Measurements from ENCODE around the gene HSD11B1. TPM values are rescaled to one million over a fixed set of nuclear protein-coding genes. Genes with fewer than 3 reads are reported as not detected.
A peak's percentile ranks its signal among the peaks of the same experiment; 100 is the strongest.

HSD11B1 gene
- total and polyA plus RNA-seq, 4 donors = 0.09 to 488 (median 304) TPM

DNA sequence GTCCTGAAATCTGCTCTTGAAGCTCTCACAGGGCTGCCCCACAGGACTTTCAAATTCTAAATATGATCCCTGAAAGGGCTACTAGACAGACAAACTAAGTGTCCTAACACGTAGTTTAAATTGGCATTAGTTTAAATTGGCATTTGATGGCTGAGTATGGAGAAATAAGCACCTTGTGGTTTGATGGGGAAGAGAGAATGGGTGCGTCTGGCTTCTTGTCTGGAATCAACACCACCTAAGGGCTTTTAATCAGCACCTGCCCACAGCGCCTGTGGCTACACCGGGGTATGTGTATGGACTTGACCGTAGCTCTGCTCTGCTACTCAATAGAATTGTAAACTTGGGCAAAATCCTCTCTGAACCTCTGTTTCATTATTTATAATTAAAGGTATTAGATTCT, 46.7 kb upstream of the HSD11B1 start:
- Histone ChIP-seq H3K9ac (ENCODE audit: low read depth in 1 of 2, low read length in 2 of 2) (no peak overlapping the region), H3K27me3 (ENCODE audit: control insufficient read depth in 4 of 4, insufficient read depth in 4 of 4, low read length in 3 of 4) (no peaks in the 10 kb centered on the region), H3K9me3 (ENCODE audit: control insufficient read depth in 4 of 4, low read length in 3 of 4) (no peaks in the 10 kb centered on the region), H3K36me3 (ENCODE audit: control insufficient read depth in 4 of 4, insufficient read depth in 3 of 4, low read depth in 1 of 4, low read length in 3 of 4) (no peaks in the 10 kb centered on the region), H3K27ac (ENCODE audit: low read depth in 1 of 2, low read length in 2 of 2) (peak overlapping the region; percentile 28 to 52), H3K4me1 (ENCODE audit: control insufficient read depth in 4 of 4, insufficient read depth in 4 of 4, low read length in 3 of 4) (peaks cover 36 to 73% (median 69%) of the 10 kb centered on the region in 4 donors), H3K4me3 (ENCODE audit: low read depth in 1 of 3, low read length in 3 of 3) (no peak overlapping the region)
- WGBS = 66% methylated on average over 5 of the region's 5 CpGs
- no peak for DNase-seq (ENCODE audit: low spot score)
- TF ChIP-seq FOXA2 (IDR thresholded peaks at IDR 0.05) = no peak
- TF ChIP-seq HNF4A (conservative IDR thresholded peaks at IDR 0.05) = peak in 1 of 2 donors; percentile 2
- TF ChIP-seq TAF1 (conservative IDR thresholded peaks at IDR 0.05) = no peak
- no peak for TF ChIP-seq EGR1 (IDR thresholded peaks at IDR 0.05; ENCODE audit: low read depth in 2 of 2)
- TF ChIP-seq, protein P1, sequence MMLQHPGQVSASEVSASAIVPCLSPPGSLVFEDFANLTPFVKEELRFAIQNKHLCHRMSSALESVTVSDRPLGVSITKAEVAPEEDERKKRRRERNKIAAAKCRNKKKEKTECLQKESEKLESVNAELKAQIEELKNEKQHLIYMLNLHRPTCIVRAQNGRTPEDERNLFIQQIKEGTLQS (IDR thresholded peaks at IDR 0.05) = no peak
- no peak for TF ChIP-seq JUND (IDR thresholded peaks at IDR 0.05)
- TF ChIP-seq RAD21 (IDR thresholded peaks at IDR 0.05) = no peak
- no peak for TF ChIP-seq YY1 (IDR thresholded peaks at IDR 0.05)

DNA sequence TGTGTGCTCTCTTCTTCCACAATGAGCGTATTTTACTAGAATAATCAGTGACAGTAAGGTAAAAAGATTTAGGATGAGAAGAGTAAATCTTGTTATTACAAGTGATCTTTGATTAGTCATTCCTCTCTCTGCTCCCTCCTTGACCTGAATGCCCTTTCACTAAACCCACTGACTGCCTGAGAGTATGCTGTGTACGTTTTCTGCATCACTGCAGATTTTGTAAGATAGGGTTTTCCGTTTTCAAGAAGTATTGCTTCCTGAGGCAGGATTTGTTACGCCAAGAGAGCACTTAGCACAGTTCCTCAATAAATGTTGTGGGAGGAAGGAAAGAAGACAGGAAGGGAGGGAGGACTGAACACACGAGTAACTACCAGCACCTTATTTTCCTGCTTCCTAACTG, 44.7 kb upstream of the HSD11B1 start:
- DNase-seq (ENCODE audit: low spot score) = no peak
- Histone ChIP-seq H3K4me1 (ENCODE audit: control insufficient read depth in 4 of 4, insufficient read depth in 4 of 4, low read length in 3 of 4) (peaks cover 33 to 73% (median 65%) of the 10 kb centered on the region in 4 donors), H3K9me3 (ENCODE audit: control insufficient read depth in 4 of 4, low read length in 3 of 4) (no peaks in the 10 kb centered on the region), H3K27ac (ENCODE audit: low read depth in 1 of 2, low read length in 2 of 2) (no peak overlapping the region), H3K9ac (ENCODE audit: low read depth in 1 of 2, low read length in 2 of 2) (no peak overlapping the region), H3K36me3 (ENCODE audit: control insufficient read depth in 4 of 4, insufficient read depth in 3 of 4, low read depth in 1 of 4, low read length in 3 of 4) (no peaks in the 10 kb centered on the region), H3K27me3 (ENCODE audit: control insufficient read depth in 4 of 4, insufficient read depth in 4 of 4, low read length in 3 of 4) (no peaks in the 10 kb centered on the region), H3K4me3 (ENCODE audit: low read depth in 1 of 3, low read length in 3 of 3) (no peak overlapping the region)
- TF ChIP-seq, protein P2, sequence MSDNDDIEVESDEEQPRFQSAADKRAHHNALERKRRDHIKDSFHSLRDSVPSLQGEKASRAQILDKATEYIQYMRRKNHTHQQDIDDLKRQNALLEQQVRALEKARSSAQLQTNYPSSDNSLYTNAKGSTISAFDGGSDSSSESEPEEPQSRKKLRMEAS (IDR thresholded peaks at IDR 0.05) = peak; percentile 52
- TF ChIP-seq, protein P3, sequence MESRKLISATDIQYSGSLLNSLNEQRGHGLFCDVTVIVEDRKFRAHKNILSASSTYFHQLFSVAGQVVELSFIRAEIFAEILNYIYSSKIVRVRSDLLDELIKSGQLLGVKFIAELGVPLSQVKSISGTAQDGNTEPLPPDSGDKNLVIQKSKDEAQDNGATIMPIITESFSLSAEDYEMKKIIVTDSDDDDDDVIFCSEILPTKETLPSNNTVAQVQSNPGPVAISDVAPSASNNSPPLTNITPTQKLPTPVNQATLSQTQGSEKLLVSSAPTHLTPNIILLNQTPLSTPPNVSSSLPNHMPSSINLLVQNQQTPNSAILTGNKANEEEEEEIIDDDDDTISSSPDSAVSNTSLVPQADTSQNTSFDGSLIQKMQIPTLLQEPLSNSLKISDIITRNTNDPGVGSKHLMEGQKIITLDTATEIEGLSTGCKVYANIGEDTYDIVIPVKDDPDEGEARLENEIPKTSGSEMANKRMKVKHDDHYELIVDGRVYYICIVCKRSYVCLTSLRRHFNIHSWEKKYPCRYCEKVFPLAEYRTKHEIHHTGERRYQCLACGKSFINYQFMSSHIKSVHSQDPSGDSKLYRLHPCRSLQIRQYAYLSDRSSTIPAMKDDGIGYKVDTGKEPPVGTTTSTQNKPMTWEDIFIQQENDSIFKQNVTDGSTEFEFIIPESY (IDR thresholded peaks at IDR 0.05) = no peak
- no peak for TF ChIP-seq YY1 (IDR thresholded peaks at IDR 0.05)
- WGBS = 62% methylated on average over 5 of the region's 5 CpGs

DNA sequence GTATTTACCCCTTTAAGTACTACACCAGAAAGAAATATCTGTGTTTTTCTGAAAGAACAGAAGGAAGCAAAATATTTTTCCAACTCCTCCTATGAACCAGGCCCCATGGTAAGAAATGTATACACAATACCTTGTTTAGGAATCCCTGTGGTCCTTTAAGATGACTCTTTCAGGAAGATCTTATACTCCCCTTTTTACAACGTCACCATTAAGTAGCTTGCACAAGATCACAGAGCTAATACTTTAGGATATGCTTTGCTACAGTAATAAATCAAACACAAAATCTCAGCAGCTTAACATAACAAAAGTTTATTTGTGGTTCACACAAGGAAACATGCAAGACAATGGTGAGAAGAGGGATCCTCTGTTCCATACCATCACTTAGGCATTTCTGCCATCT, 43.6 kb upstream of the HSD11B1 start:
- no peak overlapping the region for H3K27ac ChIP-seq (ENCODE audit: low read depth in 1 of 2, low read length in 2 of 2)
- peaks cover 28 to 66% (median 59%) of the 10 kb centered on the region in 4 donors for H3K4me1 ChIP-seq (ENCODE audit: control insufficient read depth in 4 of 4, insufficient read depth in 4 of 4, low read length in 3 of 4)
- H3K27me3 ChIP-seq (ENCODE audit: control insufficient read depth in 4 of 4, insufficient read depth in 4 of 4, low read length in 3 of 4) = no peaks in the 10 kb centered on the region
- H3K4me3 ChIP-seq (ENCODE audit: low read depth in 1 of 3, low read length in 3 of 3) = no peak overlapping the region
- H3K9ac ChIP-seq (ENCODE audit: low read depth in 1 of 2, low read length in 2 of 2) = no peak overlapping the region
- H3K9me3 ChIP-seq (ENCODE audit: control insufficient read depth in 4 of 4, low read length in 3 of 4) = no peaks in the 10 kb centered on the region
- DNase-seq (ENCODE audit: low spot score) = no peak
- whole genome bisulfite sequencing = 90% methylated on average over 1 of the region's 1 CpG
- H3K36me3 ChIP-seq (ENCODE audit: control insufficient read depth in 4 of 4, insufficient read depth in 3 of 4, low read depth in 1 of 4, low read length in 3 of 4) = no peaks in the 10 kb centered on the region
- no peak for TF ChIP-seq NR2F2 (IDR thresholded peaks at IDR 0.05)
- TF ChIP-seq, protein P3 (IDR thresholded peaks at IDR 0.05) = no peak
- TF ChIP-seq, protein P1 (IDR thresholded peaks at IDR 0.05) = no peak
- no peak for TF ChIP-seq RAD21 (IDR thresholded peaks at IDR 0.05)
- TF ChIP-seq EGR1 (IDR thresholded peaks at IDR 0.05; ENCODE audit: low read depth in 2 of 2) = no peak
- TF ChIP-seq YY1 (IDR thresholded peaks at IDR 0.05) = no peak
- TF ChIP-seq FOXA1 (IDR thresholded peaks at IDR 0.05) = no peak
- no peak for TF ChIP-seq RXRA (IDR thresholded peaks at IDR 0.05)
- no peak for TF ChIP-seq SP1 (IDR thresholded peaks at IDR 0.05)
- TF ChIP-seq, protein P2 (IDR thresholded peaks at IDR 0.05) = no peak
- TF ChIP-seq, protein P4, sequence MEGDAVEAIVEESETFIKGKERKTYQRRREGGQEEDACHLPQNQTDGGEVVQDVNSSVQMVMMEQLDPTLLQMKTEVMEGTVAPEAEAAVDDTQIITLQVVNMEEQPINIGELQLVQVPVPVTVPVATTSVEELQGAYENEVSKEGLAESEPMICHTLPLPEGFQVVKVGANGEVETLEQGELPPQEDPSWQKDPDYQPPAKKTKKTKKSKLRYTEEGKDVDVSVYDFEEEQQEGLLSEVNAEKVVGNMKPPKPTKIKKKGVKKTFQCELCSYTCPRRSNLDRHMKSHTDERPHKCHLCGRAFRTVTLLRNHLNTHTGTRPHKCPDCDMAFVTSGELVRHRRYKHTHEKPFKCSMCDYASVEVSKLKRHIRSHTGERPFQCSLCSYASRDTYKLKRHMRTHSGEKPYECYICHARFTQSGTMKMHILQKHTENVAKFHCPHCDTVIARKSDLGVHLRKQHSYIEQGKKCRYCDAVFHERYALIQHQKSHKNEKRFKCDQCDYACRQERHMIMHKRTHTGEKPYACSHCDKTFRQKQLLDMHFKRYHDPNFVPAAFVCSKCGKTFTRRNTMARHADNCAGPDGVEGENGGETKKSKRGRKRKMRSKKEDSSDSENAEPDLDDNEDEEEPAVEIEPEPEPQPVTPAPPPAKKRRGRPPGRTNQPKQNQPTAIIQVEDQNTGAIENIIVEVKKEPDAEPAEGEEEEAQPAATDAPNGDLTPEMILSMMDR (IDR thresholded peaks at IDR 0.05; ENCODE audit: low read depth, low read length, missing input control) = no peak
- TF ChIP-seq TAF1 (conservative IDR thresholded peaks at IDR 0.05) = no peak
- TF ChIP-seq FOXA2 (IDR thresholded peaks at IDR 0.05) = no peak
- no peak for TF ChIP-seq GABPA (IDR thresholded peaks at IDR 0.05 in 1 of 2, conservative IDR thresholded peaks at IDR 0.05 in 1 of 2)
- no peak for TF ChIP-seq JUND (IDR thresholded peaks at IDR 0.05)

Measured in liver (tissue), 9 donors.